HCT116 (cell line): ENCODE data around the gene PPFIA1. TPM values are rescaled to one million over a fixed set of nuclear protein-coding genes. Genes with fewer than 3 reads are reported as not detected.

Source experiments
- ATAC-seq: fragments of 200-7000 bp; cut with Tn5 transposase; 2 replicates; pipeline ENCODE4 v1.9.1; 2020; ENCODE audit warnings: mild to moderate bottlenecking, moderate library complexity
- BruUV-seq: library from RNA; stranded (reverse); fragments of 400-500 nt; replicated peaks from 2 replicates; lab custom pipeline; 2021; lab: Mats Ljungman, UMichigan
- CTCF ChIA-PET: fragments of 300-600 bp; sonication (Branson Sonifier 250); formaldehyde crosslinking; loops from one replicate; lab custom pipeline; 2021; ENCODE audit warnings: antibody characterized with exemption; lab: Charles Lee
- POLR2A ChIA-PET: fragments of 300-600, 350-600 bp; sonication (Branson Sonifier 250); formaldehyde crosslinking; loops from one replicate; lab custom pipeline; 2021; ENCODE audit warnings: antibody characterized with exemption; lab: Charles Lee
- RAD21 ChIA-PET, 2 experiments: fragments of 300-600 bp; sonication (Branson Sonifier 250); formaldehyde crosslinking; loops; one replicate each; lab custom pipeline; 2023; ENCODE audit warnings: low total read pairs in 2 of 2; ENCODE audit not compliant: uncharacterized antibody in 2 of 2, unreplicated experiment in 2 of 2, low non-redundant PET in 1 of 2; lab: Charles Lee
- DNase-seq: peaks from one replicate; pipeline ENCODE4 v3.0.0-alpha.2; 2010; ENCODE audit warnings: low read depth, low spot score
- H2AFZ ChIP-seq: fragments of 200-600 bp; shearing (Covaris generic), sonication (generic); 2 replicates; pipeline ENCODE4 v1.6.1; 2017; ENCODE audit warnings: low read depth, mixed run types, mixed read lengths, antibody characterized with exemption, low read length; ENCODE audit not compliant: poor library complexity, severe bottlenecking
- H3K27ac ChIP-seq: 2 replicates; pipeline ENCODE4 v1.5.1; 2012; ENCODE audit warnings: low read depth, low read length
- H3K27me3 ChIP-seq: fragments of 200-600 bp; sonication (generic); 2 replicates; pipeline ENCODE4 v1.6.1; 2016; ENCODE audit warnings: mixed run types, low read length, mixed read lengths; ENCODE audit not compliant: insufficient read depth
- H3K36me3 ChIP-seq, 2 experiments: fragments of 200-500 bp in 1 of 2; fragments of 200-600 bp in 1 of 2; sonication (Bioruptor generic) in 1 of 2; sonication (generic) in 1 of 2; 2 replicates each; pipeline versions ENCODE4 v1.5.1 to v1.6.1; 2014 to 2016; ENCODE audit warnings: low read length in 2 of 2, inconsistent platforms in 1 of 2, mixed read lengths in 1 of 2, mixed run types in 1 of 2; ENCODE audit not compliant: insufficient read depth in 2 of 2, control insufficient read depth in 1 of 2
- H3K4me1 ChIP-seq, 2 experiments: fragments of 200-600 bp in 1 of 2; sonication (generic) in 1 of 2; 2 replicates each; pipeline versions ENCODE4 v1.5.1 to v1.6.1; 2012 to 2017; ENCODE audit warnings: low read length in 2 of 2, inconsistent platforms in 1 of 2, mild to moderate bottlenecking in 1 of 2, mixed read lengths in 1 of 2, mixed run types in 1 of 2, moderate library complexity in 1 of 2; ENCODE audit not compliant: insufficient read depth in 2 of 2, control insufficient read depth in 1 of 2
- H3K4me2 ChIP-seq: fragments of 200-600 bp; sonication (generic); 2 replicates; pipeline ENCODE4 v1.6.1; 2017; ENCODE audit warnings: mixed run types, low read length, mixed read lengths
- H3K4me3 ChIP-seq, 2 experiments: fragments of 200-600 bp in 1 of 2; sonication (generic) in 1 of 2; replicated peaks in 1 of 2; 2 replicates each; pipeline ENCODE4 v1.5.1; 2011 to 2016; ENCODE audit warnings: low read length in 2 of 2, control low read depth in 1 of 2, low read depth in 1 of 2, mild to moderate bottlenecking in 1 of 2, mixed read lengths in 1 of 2, mixed run types in 1 of 2
- H3K79me2 ChIP-seq: fragments of 200-600 bp; sonication (generic); 2 replicates; pipeline ENCODE4 v1.6.1; 2017; ENCODE audit warnings: mild to moderate bottlenecking, mixed run types, low read length, moderate library complexity, mixed read lengths; ENCODE audit not compliant: insufficient read depth
- H3K9ac ChIP-seq: fragments of 200-600 bp; sonication (generic); 2 replicates; pipeline ENCODE4 v1.6.1; 2016; ENCODE audit warnings: low read length, mixed read lengths
- H3K9me2 ChIP-seq: fragments of 200-600 bp; sonication (generic), shearing (Covaris generic); 2 replicates; pipeline ENCODE4 v1.6.1; 2017; ENCODE audit warnings: mixed run types, mild to moderate bottlenecking, moderate library complexity; ENCODE audit not compliant: insufficient read depth
- H3K9me3 ChIP-seq, 2 experiments: fragments of 200-500 bp in 1 of 2; fragments of 200-600 bp in 1 of 2; sonication (Bioruptor generic) in 1 of 2; sonication (generic) in 1 of 2; 2 replicates each; pipeline ENCODE4 v1.6.1; 2014 to 2017; ENCODE audit warnings: low read length in 2 of 2, mixed read lengths in 2 of 2, inconsistent platforms in 1 of 2, low read depth in 1 of 2, mild to moderate bottlenecking in 1 of 2, mixed run types in 1 of 2, moderate library complexity in 1 of 2; ENCODE audit not compliant: control insufficient read depth in 1 of 2, insufficient read depth in 1 of 2
- H4K20me1 ChIP-seq: fragments of 200-600 bp; sonication (generic), shearing (Covaris generic); 2 replicates; pipeline ENCODE4 v1.6.1; 2017; ENCODE audit warnings: mixed run types, mild to moderate bottlenecking, moderate library complexity; ENCODE audit not compliant: insufficient read depth
- CEBPB ChIP-seq: IDR thresholded peaks from 2 replicates; pipeline ENCODE4 v1.6.1; 2012; ENCODE audit warnings: low read depth
- ELF1 ChIP-seq: IDR thresholded peaks from 2 replicates; pipeline ENCODE4 v1.6.1; 2012; ENCODE audit warnings: low read depth, borderline replicate concordance
- EZH2 ChIP-seq: fragments of 200-600 bp; sonication (generic); IDR thresholded peaks from 2 replicates; pipeline ENCODE4 v1.6.1; 2017; ENCODE audit warnings: antibody characterized with exemption, mixed run types
- JUND ChIP-seq: IDR thresholded peaks from 2 replicates; pipeline ENCODE4 v1.6.1; 2012
- POLR2A ChIP-seq: IDR thresholded peaks from 2 replicates; pipeline ENCODE4 v1.7.0; 2011; ENCODE audit warnings: borderline replicate concordance; ENCODE audit not compliant: insufficient read depth, insufficient read length; ENCODE audit errors: extremely low read depth
- RAD21 ChIP-seq: IDR thresholded peaks from 2 replicates; pipeline ENCODE4 v1.6.1; 2012; ENCODE audit warnings: low read depth, mild to moderate bottlenecking
- SIN3A ChIP-seq: IDR thresholded peaks from 2 replicates; pipeline ENCODE4 v1.6.1; 2012; ENCODE audit warnings: low read depth
- SRF ChIP-seq: IDR thresholded peaks from 2 replicates; pipeline ENCODE4 v1.6.1; 2012; ENCODE audit warnings: low read depth
- TCF7L2 ChIP-seq: IDR thresholded peaks from 2 replicates; pipeline ENCODE4 v1.7.0; 2011; ENCODE audit warnings: borderline replicate concordance, inconsistent platforms; ENCODE audit not compliant: insufficient read depth, insufficient read length; ENCODE audit errors: extremely low read depth
- intact Hi-C: fragments of 100-400 bp; cut with micrococcal nuclease; formaldehyde crosslinking; loops from 2 replicates; pipeline ENCODE4 v1.10.0; 2022
- total RNA-seq: library from RNA; stranded (reverse); gene quantifications from one replicate; pipeline ENCODE4 v1.2.1, GENCODE V29; 2021; ENCODE audit not compliant: unreplicated experiment
- TF ChIP-seq, protein P1 (sequence below): IDR thresholded peaks from 2 replicates; pipeline ENCODE4 v1.6.1; 2012; ENCODE audit warnings: low read depth
- TF ChIP-seq, protein P2 (sequence below): IDR thresholded peaks from 2 replicates; pipeline ENCODE4 v1.6.1; 2012
- TF ChIP-seq, protein P3 (sequence below): IDR thresholded peaks from 2 replicates; pipeline ENCODE4 v1.6.1; 2012

Gene PPFIA1
- total RNA-seq, 1 experiment from 2014 or later: 48.6 TPM

DNA sequence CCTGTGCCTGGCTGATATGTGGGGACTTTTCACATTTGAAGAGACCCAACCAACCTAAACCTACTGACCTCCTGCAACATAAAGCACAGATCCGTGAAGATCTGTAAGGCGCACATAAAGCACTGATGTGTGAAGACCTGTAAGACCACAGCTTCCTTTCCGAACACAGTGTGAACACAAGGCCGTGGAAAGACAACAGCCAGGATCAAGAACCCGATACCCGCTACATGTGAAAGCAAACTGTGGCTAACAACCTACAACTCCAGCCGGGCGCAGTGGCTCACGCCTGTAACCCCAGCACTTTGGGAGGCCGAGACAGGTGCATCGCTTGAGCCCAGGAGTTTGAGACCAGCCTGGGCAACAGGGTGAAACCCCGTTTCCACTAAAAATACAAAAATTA lies 17.6 kb upstream of the PPFIA1 start:
- Histone ChIP-seq H2AFZ (no peak overlapping the region), H3K79me2 (no peaks in the 10 kb centered on the region), H3K9me2 (no peaks in the 10 kb centered on the region), H3K9ac (no peak overlapping the region), H3K4me2 (no peak overlapping the region), H3K27me3 (no peaks in the 10 kb centered on the region), H4K20me1 (no peaks in the 10 kb centered on the region), H3K4me1 (peaks cover 0 to under 1% of the 10 kb centered on the region in 2 experiments; a peak in 2 of 4 replicates), H3K27ac (no peak overlapping the region), H3K36me3 (no peaks in the 10 kb centered on the region), H3K4me3 (no peak overlapping the region), H3K9me3 (no peaks in the 10 kb centered on the region)
- intact Hi-C loops: no loop called here
- ChIA-PET RAD21 (no interaction called here), POLR2A (no interaction called here), CTCF (no interaction called here)
- DNase-seq: no peak
- TF ChIP-seq CEBPB: no peak
- TF ChIP-seq JUND: no peak
- TF ChIP-seq, protein P1, sequence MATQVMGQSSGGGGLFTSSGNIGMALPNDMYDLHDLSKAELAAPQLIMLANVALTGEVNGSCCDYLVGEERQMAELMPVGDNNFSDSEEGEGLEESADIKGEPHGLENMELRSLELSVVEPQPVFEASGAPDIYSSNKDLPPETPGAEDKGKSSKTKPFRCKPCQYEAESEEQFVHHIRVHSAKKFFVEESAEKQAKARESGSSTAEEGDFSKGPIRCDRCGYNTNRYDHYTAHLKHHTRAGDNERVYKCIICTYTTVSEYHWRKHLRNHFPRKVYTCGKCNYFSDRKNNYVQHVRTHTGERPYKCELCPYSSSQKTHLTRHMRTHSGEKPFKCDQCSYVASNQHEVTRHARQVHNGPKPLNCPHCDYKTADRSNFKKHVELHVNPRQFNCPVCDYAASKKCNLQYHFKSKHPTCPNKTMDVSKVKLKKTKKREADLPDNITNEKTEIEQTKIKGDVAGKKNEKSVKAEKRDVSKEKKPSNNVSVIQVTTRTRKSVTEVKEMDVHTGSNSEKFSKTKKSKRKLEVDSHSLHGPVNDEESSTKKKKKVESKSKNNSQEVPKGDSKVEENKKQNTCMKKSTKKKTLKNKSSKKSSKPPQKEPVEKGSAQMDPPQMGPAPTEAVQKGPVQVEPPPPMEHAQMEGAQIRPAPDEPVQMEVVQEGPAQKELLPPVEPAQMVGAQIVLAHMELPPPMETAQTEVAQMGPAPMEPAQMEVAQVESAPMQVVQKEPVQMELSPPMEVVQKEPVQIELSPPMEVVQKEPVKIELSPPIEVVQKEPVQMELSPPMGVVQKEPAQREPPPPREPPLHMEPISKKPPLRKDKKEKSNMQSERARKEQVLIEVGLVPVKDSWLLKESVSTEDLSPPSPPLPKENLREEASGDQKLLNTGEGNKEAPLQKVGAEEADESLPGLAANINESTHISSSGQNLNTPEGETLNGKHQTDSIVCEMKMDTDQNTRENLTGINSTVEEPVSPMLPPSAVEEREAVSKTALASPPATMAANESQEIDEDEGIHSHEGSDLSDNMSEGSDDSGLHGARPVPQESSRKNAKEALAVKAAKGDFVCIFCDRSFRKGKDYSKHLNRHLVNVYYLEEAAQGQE: no peak
- no peak for TF ChIP-seq EZH2
- no peak for TF ChIP-seq ELF1
- TF ChIP-seq SRF: no peak
- TF ChIP-seq, protein P2, sequence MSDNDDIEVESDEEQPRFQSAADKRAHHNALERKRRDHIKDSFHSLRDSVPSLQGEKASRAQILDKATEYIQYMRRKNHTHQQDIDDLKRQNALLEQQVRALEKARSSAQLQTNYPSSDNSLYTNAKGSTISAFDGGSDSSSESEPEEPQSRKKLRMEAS: no peak
- TF ChIP-seq, protein P3, sequence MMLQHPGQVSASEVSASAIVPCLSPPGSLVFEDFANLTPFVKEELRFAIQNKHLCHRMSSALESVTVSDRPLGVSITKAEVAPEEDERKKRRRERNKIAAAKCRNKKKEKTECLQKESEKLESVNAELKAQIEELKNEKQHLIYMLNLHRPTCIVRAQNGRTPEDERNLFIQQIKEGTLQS: no peak
- no peak for TF ChIP-seq TCF7L2
- no peak for TF ChIP-seq SIN3A
- TF ChIP-seq POLR2A: no peak
- TF ChIP-seq RAD21: no peak
- no peak for ATAC-seq
- no TSS peak for BruUV-seq
